Motor neuron (in vitro differentiated cells): ENCODE measurements around the gene CYTH3. TPM values are rescaled to one million over a fixed set of nuclear protein-coding genes. Genes with fewer than 3 reads are reported as not detected.

ENCODE experiments used
- ATAC-seq, 8 experiments: fragments of 200-7000 bp; cut with Tn5 transposase; replicated peaks in 6 of 8; 2 replicates each; pipeline ENCODE4 v1.8.0; 2021; ENCODE audit warnings: mild to moderate bottlenecking in 8 of 8, moderate library complexity in 8 of 8
- H3K27ac ChIP-seq, 2 donors: fragments of 250-450 bp; sonication (Bioruptor Pico); 2 replicates each; pipeline ENCODE4 v1.9.0; 2021; ENCODE audit warnings: antibody characterized with exemption in 2 of 2, mild to moderate bottlenecking in 2 of 2, moderate library complexity in 1 of 2
- H3K4me1 ChIP-seq, 2 donors: fragments of 250-450 bp; sonication (Bioruptor Pico); replicated peaks in 1 of 2; 2 replicates each; pipeline ENCODE4 v1.6.1; 2021; ENCODE audit warnings: antibody characterized with exemption in 2 of 2, mild to moderate bottlenecking in 2 of 2, moderate library complexity in 1 of 2
- H3K4me3 ChIP-seq, 5 donors: fragments of 250-450 bp; sonication (Bioruptor Pico); 2 replicates each; pipeline ENCODE4 v1.9.0; 2021; ENCODE audit warnings: antibody characterized with exemption in 5 of 5, mild to moderate bottlenecking in 5 of 5, moderate library complexity in 4 of 5
- WGBS, 10 experiments: fragments of 450-650 bp; shearing (Covaris generic); methylation state at CpG; one replicate each; pipeline ENCODE4 v1.0.0; 2022; 5-methylcytosine and 5-hydroxymethylcytosine counted together
- in situ Hi-C, 9 experiments: fragments of 400-800 bp; cut with MboI; loops; one replicate each; pipeline ENCODE4 v1.15.0; 2021; ENCODE audit warnings: low sequenced_read_pairs in 9 of 9, low pct_unique_long_range_greater_than_20kb in 2 of 9; ENCODE audit not compliant: unreplicated experiment in 9 of 9
- total RNA-seq, 8 experiments: library from RNA; unstranded; fragments of 300-600 nt; gene quantifications; 2 replicates each; pipeline versions ENCODE4 v1.2.3 to v1.2.4, GENCODE V29; 2022

Gene CYTH3
- total RNA-seq, 8 experiments from 2014 or later = 7.6 to 20.0 (median 10.5) TPM

DNA sequence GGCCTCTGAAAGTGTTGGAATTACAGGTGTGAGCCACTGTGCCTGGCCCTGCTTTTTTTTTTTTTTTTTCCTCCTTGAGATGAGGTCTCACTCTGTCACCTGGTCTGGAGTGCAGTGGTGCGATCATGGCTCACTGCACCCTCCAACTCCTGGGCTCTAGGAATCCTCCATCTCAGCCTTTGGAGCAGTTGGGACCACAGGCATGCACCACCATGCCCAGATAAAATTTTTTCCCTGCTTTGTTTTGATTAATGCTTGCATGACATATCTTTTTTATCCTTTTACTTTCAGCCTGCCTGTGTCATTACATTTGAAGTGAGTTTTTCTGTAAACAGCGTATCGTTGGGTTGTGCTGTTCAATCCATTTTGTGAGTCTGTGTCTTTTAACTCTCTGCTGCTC, 144.2 kb downstream of the CYTH3 start:
- H3K4me1 ChIP-seq = no peaks in the 10 kb centered on the region
- ATAC-seq = no peak
- 81 to 100% (median 97%) methylated on average over 1 to 3 of the region's 3 CpGs; no CpG with 5 or more reads in 2 of the 10 experiments for WGBS, 10 experiments
- in situ Hi-C loops = no loop called here
- H3K4me3 ChIP-seq = no peak overlapping the region
- H3K27ac ChIP-seq = no peak overlapping the region

- ATAC-seq = no peak
- no peak overlapping the region for H3K4me3 ChIP-seq
These were observed 145.3 kb downstream of the CYTH3 start for GRCh38 chr7:6127110-6127490.

DNA sequence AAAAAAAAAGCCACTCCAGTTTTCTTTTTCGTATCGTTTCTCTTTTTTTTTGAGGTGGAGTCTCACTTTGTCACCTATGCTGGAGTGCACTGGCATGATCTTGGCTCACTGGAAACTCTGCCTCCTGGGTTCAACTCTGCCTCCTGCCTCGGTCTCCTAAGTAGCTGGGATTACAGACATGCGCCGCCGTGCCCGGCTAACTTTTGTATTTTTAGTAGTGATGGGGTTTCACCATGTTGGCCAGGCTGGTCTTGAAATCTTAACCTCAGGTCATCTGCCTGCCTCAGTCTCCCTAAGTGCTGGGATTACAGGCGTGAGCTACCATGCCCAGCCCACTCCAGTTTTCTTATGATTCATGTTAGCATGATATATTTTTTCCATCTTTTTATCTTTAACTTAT, 148.6 kb downstream of the CYTH3 start:
- WGBS, 10 experiments = 80 to 100% (median 100%) methylated on average over 1 to 7 of the region's 8 CpGs; no CpG with 5 or more reads in 1 of the 10 experiments
- no peak for ATAC-seq
- Histone ChIP-seq H3K4me3 (no peak overlapping the region), H3K4me1 (no peaks in the 10 kb centered on the region), H3K27ac (no peak overlapping the region)
- in situ Hi-C loops = no loop called here

More at GRCh38 chr7:6127110-6127490, 145.3 kb downstream of the CYTH3 start:
- H3K27ac ChIP-seq = no peak overlapping the region
- no peaks in the 10 kb centered on the region for H3K4me1 ChIP-seq
- WGBS, 10 experiments = 0 to 80% (median 42%) methylated on average over 1 of the region's 1 CpG
- in situ Hi-C loops = no loop called here

DNA sequence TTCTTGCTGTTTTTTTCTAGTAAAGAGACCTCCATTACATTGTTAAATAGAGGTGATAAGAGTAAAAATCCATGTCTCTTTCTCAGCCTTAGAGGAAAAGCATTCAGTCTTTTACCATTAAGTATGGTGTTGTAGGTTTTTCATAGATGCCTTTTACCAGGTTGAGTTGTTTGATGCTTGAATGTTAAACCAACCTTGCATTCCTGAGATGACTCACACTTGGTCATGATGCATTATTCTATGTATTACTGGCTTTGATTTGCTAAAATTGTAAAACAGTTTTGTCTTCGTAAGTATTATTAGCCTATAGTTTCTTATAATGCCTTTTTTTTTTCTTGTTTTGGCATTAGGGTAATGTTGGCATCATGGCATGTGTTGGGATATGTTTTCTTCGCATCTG, 151.3 kb downstream of the CYTH3 start:
- in situ Hi-C loops = no loop called here
- no peaks in the 10 kb centered on the region for H3K4me1 ChIP-seq
- H3K4me3 ChIP-seq = no peak overlapping the region
- 0 to 96% (median 72%) methylated on average over 1 to 2 of the region's 2 CpGs; no CpG with 5 or more reads in 1 of the 10 experiments for WGBS, 10 experiments
- no peak overlapping the region for H3K27ac ChIP-seq
- no peak for ATAC-seq

GRCh38 chr7:6117533-6117932, 154.9 kb downstream of the CYTH3 start:
- 74 to 100% (median 94%) methylated on average over 1 to 2 of the region's 2 CpGs; no CpG with 5 or more reads in 1 of the 10 experiments for WGBS, 10 experiments
- no peak for ATAC-seq
- in situ Hi-C loops = no loop called here

DNA sequence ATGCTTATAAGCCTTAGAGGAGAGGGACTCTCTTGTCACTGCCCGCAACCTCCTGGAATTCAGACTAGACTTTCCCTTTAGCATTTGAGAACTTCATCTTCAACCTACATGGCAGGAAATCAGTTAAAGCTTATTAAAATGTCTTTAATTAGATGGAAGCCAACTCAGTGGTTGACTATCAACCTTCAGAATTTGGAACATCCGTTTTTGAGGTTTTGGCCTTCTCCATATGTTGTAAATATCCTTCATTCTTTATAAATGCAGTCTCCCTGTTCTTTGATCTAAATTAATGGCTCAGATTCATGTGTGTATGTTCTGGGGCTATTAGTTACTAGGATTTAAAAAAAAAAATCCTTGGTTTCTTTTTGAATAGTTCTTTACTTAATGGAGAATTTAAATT, 156.2 kb downstream of the CYTH3 start:
- in situ Hi-C loops = no loop called here
- Histone ChIP-seq H3K27ac (no peak overlapping the region), H3K4me1 (no peaks in the 10 kb centered on the region), H3K4me3 (no peak overlapping the region)
- ATAC-seq = no peak
- 17 to 100% (median 85%) methylated on average over 1 to 2 of the region's 2 CpGs; no CpG with 5 or more reads in 2 of the 10 experiments for WGBS, 10 experiments

More at GRCh38 chr7:6117533-6117932, 154.9 kb downstream of the CYTH3 start:
- Histone ChIP-seq H3K4me1 (no peaks in the 10 kb centered on the region), H3K27ac (no peak overlapping the region), H3K4me3 (no peak overlapping the region)

Other genes starting within 250 kb of the CYTH3 start
- gene ANKRD61, start 241.2 kb downstream of the CYTH3 start, total RNA-seq = 1 to 10 TPM in 7 of 8 experiments, under 1 TPM in 1; 0.71 to 3.6 (median 1.5) TPM
- 10 to 100 TPM; 29.8 to 60.4 (median 46.0) TPM for gene EIF2AK1, start 213.4 kb downstream of the CYTH3 start, total RNA-seq
- gene USP42, start 167.7 kb downstream of the CYTH3 start, total RNA-seq = 1 to 10 TPM; 3.3 to 9.8 (median 8.4) TPM
- 10 to 100 TPM in 6 of 8 experiments, 1 to 10 TPM in 2; 9.5 to 37.9 (median 30.4) TPM for gene FAM220A, start 76.3 kb upstream of the CYTH3 start, total RNA-seq
- 100 to 1,000 TPM in 4 of 8 experiments, 10 to 100 TPM in 4; 66.7 to 133 (median 97.2) TPM for gene RAC1, start 101.9 kb upstream of the CYTH3 start, total RNA-seq
- 10 to 100 TPM; 13.3 to 20.6 (median 17.9) TPM for gene DAGLB, start 175.3 kb upstream of the CYTH3 start, total RNA-seq
- gene KDELR2, start 211.5 kb upstream of the CYTH3 start, total RNA-seq = 100 to 1,000 TPM in 5 of 8 experiments, 10 to 100 TPM in 3; 56.3 to 160 (median 101) TPM